Stimulated activated CD4-positive, alpha-beta T cell treated with anti-CD3 and anti-CD28 coated beads, Interleukin-15, amount 100 ng/mL, for 48 hours (primary cell): ENCODE data around the gene FGR.

Source experiments
- DNase-seq, 2 donors: peaks; one replicate each; pipeline ENCODE4 v3.0.0-alpha.2; 2020; ENCODE audit warnings: low read depth in 2 of 2

Gene FGR

GRCh38 chr1:27616441-27616840 lies 18.5 kb downstream of the FGR start:
- no peak for DNase-seq

- no peak for DNase-seq
Measured at GRCh38 chr1:27615346-27616192, 19.4 kb downstream of the FGR start.

- DNase-seq: no peak
Measured at GRCh38 chr1:27614625-27615344, 20.2 kb downstream of the FGR start.

GRCh38 chr1:27614043-27614624 lies 20.9 kb downstream of the FGR start:
- DNase-seq: no peak

GRCh38 chr1:27612718-27613117 lies 22.3 kb downstream of the FGR start:
- no peak for DNase-seq

GRCh38 chr1:27611450-27611849 lies 23.5 kb downstream of the FGR start:
- no peak for DNase-seq

GRCh38 chr1:27609618-27610240 lies 25.3 kb downstream of the FGR start:
- DNase-seq: no peak

- DNase-seq: no peak
Measured at GRCh38 chr1:27609210-27609555, 25.8 kb downstream of the FGR start.

GRCh38 chr1:27607239-27607804 lies 27.7 kb downstream of the FGR start:
- DNase-seq: no peak

GRCh38 chr1:27606708-27607238 lies 28.2 kb downstream of the FGR start:
- DNase-seq: no peak

GRCh38 chr1:27605796-27606707 lies 28.9 kb downstream of the FGR start:
- peak; percentile 29 to 54 for DNase-seq

- no peak for DNase-seq
Measured at GRCh38 chr1:27605300-27605766, 29.7 kb downstream of the FGR start.

GRCh38 chr1:27604579-27605299 lies 30.2 kb downstream of the FGR start:
- no peak for DNase-seq

- DNase-seq: peak; percentile 83 to 86
Measured at GRCh38 chr1:27603681-27604578, 31.1 kb downstream of the FGR start, which contains the start of gene AHDC1. Gene AHDC1, minus strand, starts transcription at chr1:27604144. Its CDS starts 52,029 bp downstream, at chr1:27552115.

- DNase-seq: no peak
Measured at GRCh38 chr1:27603309-27603680, 31.7 kb downstream of the FGR start.

GRCh38 chr1:27602462-27603308 lies 32.3 kb downstream of the FGR start:
- no peak for DNase-seq

- DNase-seq: no peak
Measured at GRCh38 chr1:27601771-27602461, 33.1 kb downstream of the FGR start.
